Omental fat pad (tissue), 4 donors: ENCODE measurements around the gene SLC25A47. TPM values are rescaled to one million over a fixed set of nuclear protein-coding genes. Genes with fewer than 3 reads are reported as not detected.

ENCODE experiments used
- ATAC-seq: fragments of 150-250 bp; one replicate; pipeline ENCODE4 v1.9.1; 2016; ENCODE audit warnings: mild to moderate bottlenecking, moderate library complexity; ENCODE audit not compliant: low FRiP score
- DNase-seq: peaks from one replicate; pipeline ENCODE4 v3.0.0-alpha.2; 2019; ENCODE audit warnings: low spot score
- CTCF ChIP-seq, 3 donors: fragments of 450-650 bp; IDR thresholded peaks; one replicate each; pipeline ENCODE4 v1.5.1; 2016 to 2017; ENCODE audit warnings: antibody characterized with exemption in 3 of 3, mild to moderate bottlenecking in 3 of 3, moderate library complexity in 2 of 3
- total RNA-seq, 4 donors: library from RNA; depleted of rRNA; stranded (reverse); fragments of >200 nt; gene quantifications; one replicate each; pipeline ENCODE4 v1.1.0, GENCODE V29; 2016

SLC25A47 gene
- total RNA-seq, 4 donors from 2014 or later: 0.37 TPM; not detected in 3

GRCh38 chr14:100358396-100358795, 35.3 kb downstream of the SLC25A47 start:
- DNase-seq (no peak), ATAC-seq (no peak)
- TF ChIP-seq CTCF (IDR thresholded peaks at IDR 0.05): no peak

- no peak for DNase-seq
- TF ChIP-seq CTCF (IDR thresholded peaks at IDR 0.05): no peak
Observed at GRCh38 chr14:100359111-100359510, 36.0 kb downstream of the SLC25A47 start.

GRCh38 chr14:100359881-100360280, 36.7 kb downstream of the SLC25A47 start:
- no peak for ATAC-seq
- DNase-seq: no peak
- no peak for TF ChIP-seq CTCF (IDR thresholded peaks at IDR 0.05)

More at GRCh38 chr14:100359111-100359510, 36.0 kb downstream of the SLC25A47 start:
- no peak for ATAC-seq

- DNase-seq (no peak), ATAC-seq (no peak)
- no peak for TF ChIP-seq CTCF (IDR thresholded peaks at IDR 0.05)
Observed at GRCh38 chr14:100361626-100362025, 38.5 kb downstream of the SLC25A47 start.

GRCh38 chr14:100362311-100362927, 39.3 kb downstream of the SLC25A47 start:
- no peak for ATAC-seq
- no peak for DNase-seq
- TF ChIP-seq CTCF (IDR thresholded peaks at IDR 0.05): no peak

GRCh38 chr14:100363053-100363452, 39.9 kb downstream of the SLC25A47 start:
- no peak for DNase-seq
- no peak for ATAC-seq
- no peak for TF ChIP-seq CTCF (IDR thresholded peaks at IDR 0.05)

- TF ChIP-seq CTCF (IDR thresholded peaks at IDR 0.05): no peak
- DNase-seq: no peak
- peak; percentile 42 for ATAC-seq
Observed at GRCh38 chr14:100364403-100364802, 41.3 kb downstream of the SLC25A47 start.
